Loucy (cell line): ENCODE measurements around the gene TRABD2B.

Experiments
- H2AFZ ChIP-seq: fragments of 200-600 bp; sonication (generic); 2 replicates; pipeline ENCODE4 v1.6.0; 2016; ENCODE audit warnings: antibody characterized with exemption, mild to moderate bottlenecking, low read length, moderate library complexity
- H3F3A ChIP-seq: fragments of 200-600 bp; 2 replicates; pipeline ENCODE4 v1.6.0; 2016; ENCODE audit warnings: antibody characterized with exemption, low read depth, mild to moderate bottlenecking
- H3K27me3 ChIP-seq: fragments of 200-600 bp; sonication (generic); 2 replicates; pipeline ENCODE4 v1.6.1; 2014; ENCODE audit warnings: low read length, mild to moderate bottlenecking; ENCODE audit not compliant: insufficient read depth, poor library complexity, severe bottlenecking
- H3K36me3 ChIP-seq: fragments of 200-600 bp; sonication (generic); 2 replicates; pipeline ENCODE4 v1.6.1; 2016; ENCODE audit warnings: low read length; ENCODE audit not compliant: insufficient read depth
- H3K4me1 ChIP-seq: fragments of 200-600 bp; sonication (generic); 2 replicates; pipeline ENCODE4 v1.5.1; 2014; ENCODE audit warnings: low read length, mild to moderate bottlenecking; ENCODE audit not compliant: insufficient read depth, poor library complexity, severe bottlenecking
- H3K4me2 ChIP-seq: fragments of 200-600 bp; sonication (generic); 2 replicates; pipeline ENCODE4 v1.6.0; 2014; ENCODE audit warnings: antibody characterized with exemption, low read length, low read depth, mild to moderate bottlenecking; ENCODE audit not compliant: poor library complexity, severe bottlenecking
- H3K4me3 ChIP-seq: fragments of 200-600 bp; sonication (generic); 2 replicates; pipeline ENCODE4 v1.5.1; 2014; ENCODE audit warnings: low read length, mild to moderate bottlenecking, mixed read lengths; ENCODE audit not compliant: poor library complexity, severe bottlenecking
- H3K79me2 ChIP-seq: fragments of 200-600 bp; sonication (generic); 2 replicates; pipeline ENCODE4 v1.6.1; 2014; ENCODE audit warnings: low read length; ENCODE audit not compliant: insufficient read depth
- H3K9ac ChIP-seq: fragments of 200-600 bp; sonication (generic); 2 replicates; pipeline ENCODE4 v1.6.0; 2014; ENCODE audit warnings: mild to moderate bottlenecking, low read depth, low read length, moderate library complexity; ENCODE audit not compliant: poor library complexity, severe bottlenecking
- H3K9me2 ChIP-seq: fragments of 200-600 bp; sonication (generic); replicated peaks from 2 replicates; pipeline ENCODE4 v1.6.1; 2016; ENCODE audit warnings: low read depth, low read length, mixed read lengths
- H3K9me3 ChIP-seq: fragments of 200-600 bp; sonication (generic); 2 replicates; pipeline ENCODE4 v1.6.1; 2014; ENCODE audit warnings: mild to moderate bottlenecking, antibody characterized with exemption, low read length, low read depth; ENCODE audit not compliant: insufficient read depth
- H4K20me1 ChIP-seq: fragments of 200-600 bp; sonication (generic); 2 replicates; pipeline ENCODE4 v1.6.0; 2014; ENCODE audit warnings: antibody characterized with exemption, low read length, mild to moderate bottlenecking; ENCODE audit not compliant: insufficient read depth, poor library complexity, severe bottlenecking
- CTCF ChIP-seq: fragments of 200-600 bp; sonication (generic); conservative IDR thresholded peaks from 2 replicates; pipeline ENCODE4 v1.5.1; 2014; ENCODE audit warnings: mild to moderate bottlenecking, antibody characterized with exemption, low read length
- EZH2phosphoT487 ChIP-seq: fragments of 200-600 bp; IDR thresholded peaks from 2 replicates; pipeline ENCODE4 v1.6.1; 2018; ENCODE audit warnings: antibody characterized with exemption, mild to moderate bottlenecking, moderate library complexity, borderline replicate concordance

The TRABD2B gene

DNA sequence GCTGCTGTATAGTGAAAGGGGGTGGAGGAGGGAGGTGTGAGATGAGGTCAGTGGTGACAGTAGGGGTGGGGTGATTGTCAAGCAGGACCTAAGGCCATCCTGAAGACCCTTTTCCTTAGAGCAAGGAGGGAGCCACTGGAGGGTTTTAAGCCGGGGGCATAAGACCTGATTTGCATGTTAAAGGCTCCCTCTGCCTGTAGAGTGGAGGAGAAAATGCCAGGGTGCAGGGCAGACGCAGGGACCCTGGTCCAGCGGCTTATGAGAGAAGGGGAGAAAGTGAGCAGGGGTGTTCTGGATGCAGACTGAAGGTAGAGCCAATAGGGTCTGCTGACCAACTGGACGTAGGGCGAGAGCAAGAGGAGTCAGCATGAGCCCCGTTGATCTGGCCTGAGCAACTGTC is 154.1 kb downstream of the TRABD2B start:
- Histone ChIP-seq H3F3A (no peaks in the 10 kb centered on the region), H3K4me2 (no peak overlapping the region), H3K9me2 (no peaks in the 10 kb centered on the region), H3K4me3 (no peak overlapping the region), H2AFZ (no peak overlapping the region), H3K79me2 (no peaks in the 10 kb centered on the region), H4K20me1 (no peaks in the 10 kb centered on the region), H3K9ac (no peak overlapping the region), H3K36me3 (no peaks in the 10 kb centered on the region), H3K4me1 (peaks cover 21% of the 10 kb centered on the region), H3K27me3 (no peaks in the 10 kb centered on the region), H3K9me3 (no peaks in the 10 kb centered on the region)
- TF ChIP-seq CTCF: no peak
- TF ChIP-seq EZH2phosphoT487: no peak

- no peak for TF ChIP-seq EZH2phosphoT487
- no peak for TF ChIP-seq CTCF
- H3K9me3 ChIP-seq: no peaks in the 10 kb centered on the region
- H3K9me2 ChIP-seq: no peaks in the 10 kb centered on the region
- peaks cover 21% of the 10 kb centered on the region for H3K4me1 ChIP-seq
- no peaks in the 10 kb centered on the region for H3F3A ChIP-seq
- H2AFZ ChIP-seq: no peak overlapping the region
- no peaks in the 10 kb centered on the region for H4K20me1 ChIP-seq
- no peaks in the 10 kb centered on the region for H3K79me2 ChIP-seq
- no peak overlapping the region for H3K4me3 ChIP-seq
- H3K36me3 ChIP-seq: no peaks in the 10 kb centered on the region
- H3K9ac ChIP-seq: no peak overlapping the region
- H3K4me2 ChIP-seq: no peak overlapping the region
- H3K27me3 ChIP-seq: no peaks in the 10 kb centered on the region
Measured at GRCh38 chr1:47842228-47842919, 154.8 kb downstream of the TRABD2B start.

- H4K20me1 ChIP-seq: no peaks in the 10 kb centered on the region
- peaks cover 21% of the 10 kb centered on the region for H3K4me1 ChIP-seq
- H3K27me3 ChIP-seq: no peaks in the 10 kb centered on the region
- no peak overlapping the region for H3K4me3 ChIP-seq
- no peaks in the 10 kb centered on the region for H3K79me2 ChIP-seq
- H3K9me2 ChIP-seq: no peaks in the 10 kb centered on the region
- peak overlapping the region; percentile 30 for H3K4me2 ChIP-seq
- no peaks in the 10 kb centered on the region for H3K9me3 ChIP-seq
- no peaks in the 10 kb centered on the region for H3K36me3 ChIP-seq
- H3K9ac ChIP-seq: no peak overlapping the region
- TF ChIP-seq CTCF (no peak), EZH2phosphoT487 (no peak)
- H3F3A ChIP-seq: no peaks in the 10 kb centered on the region
- H2AFZ ChIP-seq: 0 out of 2 replicates have a peak overlapping the region, but pooled peaks have one; percentile 9
Measured at GRCh38 chr1:47841356-47841755, 155.8 kb downstream of the TRABD2B start.
